ENCODE measurements around the gene ROPN1L. TPM values are rescaled to one million over a fixed set of nuclear protein-coding genes. Genes with fewer than 3 reads are reported as not detected.

ROPN1L gene
- total and polyA plus RNA-seq, 8 donors = 0.31 to 0.87 (median 0.73) TPM; not detected in 4

GRCh38 chr5:10471677-10472076, 30.0 kb downstream of the ROPN1L start:
- no peak overlapping the region for H3K4me3 ChIP-seq
- DNase-seq = no peak
- TF ChIP-seq POLR2A (IDR thresholded peaks at IDR 0.05) (no peak), POLR2AphosphoS5 (IDR thresholded peaks at IDR 0.05) (no peak), EP300 (IDR thresholded peaks at IDR 0.05) (no peak), CTCF (IDR thresholded peaks at IDR 0.05) (no peak)
- intact Hi-C loops (cut with DNase I; ENCODE audit: low total_unique reads) = no loop called here
- no peak overlapping the region for H3K27ac ChIP-seq
- 91 to 97% (median 93%) methylated on average over 6 of the region's 6 CpGs for WGBS, 5 donors
- peaks cover 0 to 11% (median 4%) of the 10 kb centered on the region in 4 donors for H3K4me1 ChIP-seq
- no peaks in the 10 kb centered on the region for H3K27me3 ChIP-seq
- H3K9me3 ChIP-seq = peaks cover 0 to 14% (median 12%) of the 10 kb centered on the region in 4 donors
- no peaks in the 10 kb centered on the region for H3K36me3 ChIP-seq

GRCh38 chr5:10474521-10475075, 32.9 kb downstream of the ROPN1L start:
- DNase-seq = no peak
- no peak overlapping the region for H3K27ac ChIP-seq
- H3K27me3 ChIP-seq = peaks cover 0 to 8% (median 0%) of the 10 kb centered on the region in 3 donors
- H3K36me3 ChIP-seq = no peaks in the 10 kb centered on the region
- peaks cover 0 to 14% (median 12%) of the 10 kb centered on the region in 4 donors for H3K9me3 ChIP-seq
- TF ChIP-seq POLR2AphosphoS5 (IDR thresholded peaks at IDR 0.05) = no peak
- TF ChIP-seq EP300 (IDR thresholded peaks at IDR 0.05) = no peak
- TF ChIP-seq CTCF (IDR thresholded peaks at IDR 0.05) = no peak
- no peak for TF ChIP-seq POLR2A (IDR thresholded peaks at IDR 0.05)
- H3K4me1 ChIP-seq = no peaks in the 10 kb centered on the region
- intact Hi-C loops (cut with DNase I; ENCODE audit: low total_unique reads) = no loop called here
- 91 to 97% (median 92%) methylated on average over 7 of the region's 7 CpGs for WGBS, 5 donors
- no peak overlapping the region for H3K4me3 ChIP-seq

- Histone ChIP-seq H3K9me3 (peaks cover 0 to 14% (median 12%) of the 10 kb centered on the region in 4 donors), H3K4me3 (no peak overlapping the region), H3K36me3 (no peaks in the 10 kb centered on the region), H3K27me3 (peaks cover 0 to 8% (median 0%) of the 10 kb centered on the region in 3 donors), H3K4me1 (peaks cover 0 to 4% (median 0%) of the 10 kb centered on the region in 4 donors), H3K27ac (no peak overlapping the region)
- 91 to 94% (median 92%) methylated on average over 12 of the region's 12 CpGs for WGBS, 5 donors
- TF ChIP-seq POLR2A (IDR thresholded peaks at IDR 0.05) = no peak
- no peak for TF ChIP-seq EP300 (IDR thresholded peaks at IDR 0.05)
- TF ChIP-seq POLR2AphosphoS5 (IDR thresholded peaks at IDR 0.05) = no peak
- no peak for TF ChIP-seq CTCF (IDR thresholded peaks at IDR 0.05)
- intact Hi-C loops (cut with DNase I; ENCODE audit: low total_unique reads) = no loop called here
- DNase-seq = no peak
Measured at GRCh38 chr5:10475931-10476676, 34.4 kb downstream of the ROPN1L start.

GRCh38 chr5:10476878-10477277, 35.2 kb downstream of the ROPN1L start:
- Histone ChIP-seq H3K4me3 (no peak overlapping the region), H3K9me3 (peaks cover 0 to 14% (median 12%) of the 10 kb centered on the region in 4 donors), H3K36me3 (no peaks in the 10 kb centered on the region), H3K27me3 (peaks cover 0 to 8% (median 0%) of the 10 kb centered on the region in 3 donors), H3K27ac (no peak overlapping the region), H3K4me1 (peaks cover 0 to 9% (median 0%) of the 10 kb centered on the region in 4 donors)
- intact Hi-C loops (cut with DNase I; ENCODE audit: low total_unique reads) = no loop called here
- 84 to 91% (median 90%) methylated on average over 3 of the region's 3 CpGs for WGBS, 5 donors
- DNase-seq = no peak
- TF ChIP-seq EP300 (IDR thresholded peaks at IDR 0.05) = no peak
